ENCODE measurements around the gene ZNF530.

ZNF530 gene

DNA sequence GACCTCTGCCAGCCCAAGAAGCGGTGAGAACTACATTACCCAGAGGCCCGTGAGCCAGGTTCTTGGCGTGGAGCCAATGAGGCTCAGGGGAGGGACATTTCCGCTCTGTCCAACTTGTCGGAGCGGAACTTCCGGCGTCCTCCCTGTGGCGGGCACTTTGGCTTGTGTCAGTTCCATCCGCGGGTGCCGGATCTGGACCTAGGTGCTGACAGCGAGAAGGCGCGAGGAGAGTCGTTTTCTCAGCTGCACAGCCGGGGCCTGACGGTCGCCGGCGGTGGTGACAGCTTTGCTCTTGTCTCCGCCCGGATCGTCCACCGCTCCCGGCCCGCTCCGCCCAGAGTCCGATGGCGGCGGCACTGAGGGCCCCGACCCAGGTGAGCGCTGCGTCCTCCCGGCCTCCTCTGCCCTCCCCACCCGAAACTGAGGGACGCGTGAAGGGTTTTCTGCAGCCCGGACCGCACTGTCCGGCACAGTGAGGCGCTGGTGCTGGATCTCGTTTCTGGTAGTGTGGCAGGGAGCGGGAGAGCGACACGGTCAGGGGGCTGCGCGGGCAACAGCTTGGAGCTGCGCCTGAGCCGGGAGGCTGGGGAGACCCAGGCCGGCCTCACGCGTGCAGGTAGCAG lies at the start of gene ZNF530:
Gene ZNF530, plus strand, starts transcription at position 125 of the 623 bp plus-strand sequence. CDS start 4,461 bp downstream, outside the sequence.
- peak; percentile 94 for DNase-seq (ENCODE audit: low spot score)

DNA sequence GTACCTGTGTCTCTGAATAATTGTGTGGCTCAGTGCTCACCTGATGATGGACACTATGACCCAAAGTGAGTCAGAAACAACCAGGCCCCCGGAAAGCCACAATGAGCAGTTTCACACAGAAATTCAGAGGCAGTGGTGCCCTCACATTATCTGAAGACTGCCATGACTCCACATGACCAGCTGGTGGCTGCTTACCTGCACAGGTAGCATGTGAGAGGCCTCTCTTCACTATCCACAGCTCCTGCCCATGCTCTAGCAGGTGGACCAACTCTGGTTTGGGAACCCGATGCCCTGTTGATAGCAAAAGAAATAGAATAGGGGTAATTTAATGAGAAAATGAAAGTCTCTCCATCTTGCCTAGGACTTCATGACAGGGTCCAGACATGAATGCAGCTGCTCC lies 47.3 kb upstream of the ZNF530 start:
- no peak for DNase-seq (ENCODE audit: low spot score)

- no peak for DNase-seq (ENCODE audit: low spot score)
Measured at GRCh38 chr19:57557659-57558058, 42.0 kb upstream of the ZNF530 start.

- no peak for DNase-seq (ENCODE audit: low spot score)
Measured at GRCh38 chr19:57558525-57558924, 41.2 kb upstream of the ZNF530 start.

DNA sequence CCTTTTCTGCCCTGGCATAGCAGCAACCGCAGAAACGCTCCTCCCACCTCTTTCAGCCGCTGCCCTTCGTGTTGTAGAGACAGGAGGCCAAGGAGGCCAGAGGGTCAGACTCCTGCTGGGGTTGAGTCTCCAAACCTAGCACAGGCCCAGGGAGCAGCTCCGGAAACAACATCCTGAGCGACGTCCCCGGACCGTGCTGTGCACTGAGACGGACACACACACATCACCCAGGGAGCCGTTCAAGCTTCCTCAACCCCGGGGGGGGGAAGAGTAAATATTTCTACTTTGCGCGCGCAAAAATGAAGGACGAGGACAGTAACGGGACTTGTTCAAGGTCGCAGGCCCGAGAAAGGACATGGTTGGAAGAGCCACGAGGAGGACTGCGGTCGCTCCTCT lies 40.7 kb upstream of the ZNF530 start:
- DNase-seq (ENCODE audit: low spot score): peak; percentile 36

GRCh38 chr19:57559404-57560025 lies 40.2 kb upstream of the ZNF530 start, which contains the start of gene ZNF550:
TSS of gene ZNF550 (minus strand) at chr19:57559863. CDS start at chr19:57559682, 181 bp downstream.
- peak; percentile 89 for DNase-seq (ENCODE audit: low spot score)

DNA sequence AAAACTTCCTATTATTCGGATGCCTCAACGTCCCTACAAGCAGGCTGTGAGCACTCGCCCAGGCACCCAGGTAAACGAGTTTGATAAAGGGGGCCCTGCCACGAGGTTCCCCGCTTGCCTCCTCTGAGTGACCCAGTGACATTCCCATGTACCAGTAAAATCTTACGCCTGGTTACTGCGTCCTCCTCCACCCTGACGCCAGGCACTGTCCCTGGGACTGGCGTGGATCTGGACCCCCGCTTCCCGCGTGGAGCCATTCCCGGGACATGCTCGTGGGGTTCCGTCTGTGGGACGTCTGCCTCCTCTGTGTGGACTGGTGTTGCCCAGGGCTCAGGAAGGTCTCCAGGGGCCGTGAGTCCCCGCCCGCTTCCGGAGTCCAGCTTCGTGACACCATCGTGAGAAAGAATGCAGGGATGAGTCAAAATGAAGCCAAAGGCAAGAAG lies 39.6 kb upstream of the ZNF530 start:
- DNase-seq (ENCODE audit: low spot score): no peak

DNA sequence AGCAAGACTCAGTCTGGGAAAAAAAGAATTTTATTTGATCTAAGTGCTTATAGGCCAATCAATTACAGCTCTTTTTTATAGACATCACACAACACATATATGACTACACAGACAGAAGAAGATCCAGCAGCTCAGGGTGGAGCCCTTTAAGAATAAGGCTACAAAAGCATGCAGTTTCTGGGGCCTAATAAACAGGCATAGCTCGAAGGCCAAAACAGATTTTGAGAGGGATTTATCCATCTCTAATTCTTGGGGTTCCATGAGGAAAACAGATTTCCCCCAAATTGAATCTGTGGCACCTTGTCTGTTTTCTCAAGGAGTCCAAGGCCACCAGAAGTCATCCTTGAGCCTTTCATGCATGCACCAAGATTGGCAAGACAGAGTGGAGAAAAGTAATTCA lies 36.1 kb upstream of the ZNF530 start:
- DNase-seq (ENCODE audit: low spot score): no peak

DNA sequence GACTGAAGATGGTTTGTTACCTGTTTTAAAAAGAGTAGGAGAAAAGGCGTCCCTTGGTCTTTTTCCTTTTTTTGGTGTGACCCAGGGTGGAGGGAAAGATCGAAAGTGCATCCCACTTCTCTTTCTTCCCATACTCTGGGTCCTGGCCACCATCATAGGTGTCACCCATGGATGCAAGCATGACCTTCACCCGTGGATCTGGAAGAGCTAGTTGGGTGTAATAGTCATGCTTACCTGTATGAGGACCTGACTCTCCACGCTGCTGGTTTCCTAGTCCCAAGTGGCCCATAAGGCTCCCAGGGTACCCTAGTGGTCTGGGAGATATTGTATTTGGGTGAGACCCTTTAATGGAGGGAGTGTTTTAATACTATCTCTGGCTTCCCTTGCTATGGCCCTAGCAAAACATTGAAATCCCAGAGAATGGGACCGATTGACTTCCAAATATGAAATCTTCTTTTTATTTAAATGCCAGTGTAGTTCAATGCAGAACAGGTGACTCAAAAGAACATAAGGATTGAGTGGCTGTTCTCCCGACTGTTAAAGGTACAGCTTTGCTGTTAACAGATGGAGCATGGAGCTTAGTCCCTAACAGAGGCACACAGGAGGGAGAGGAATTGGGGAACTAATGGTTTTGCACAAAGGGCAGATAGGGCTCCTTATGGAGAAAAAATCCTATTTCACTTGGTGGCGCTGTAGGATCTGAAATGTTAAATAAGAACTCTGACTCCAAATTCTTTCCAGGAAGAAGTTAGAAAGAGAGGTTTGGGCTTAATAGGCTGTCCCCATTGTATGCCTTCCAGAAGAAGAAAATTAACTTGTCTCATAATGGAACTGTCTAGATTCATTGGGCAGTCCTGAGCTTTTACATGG lies 33.1 kb upstream of the ZNF530 start:
- DNase-seq (ENCODE audit: low spot score): no peak

DNA sequence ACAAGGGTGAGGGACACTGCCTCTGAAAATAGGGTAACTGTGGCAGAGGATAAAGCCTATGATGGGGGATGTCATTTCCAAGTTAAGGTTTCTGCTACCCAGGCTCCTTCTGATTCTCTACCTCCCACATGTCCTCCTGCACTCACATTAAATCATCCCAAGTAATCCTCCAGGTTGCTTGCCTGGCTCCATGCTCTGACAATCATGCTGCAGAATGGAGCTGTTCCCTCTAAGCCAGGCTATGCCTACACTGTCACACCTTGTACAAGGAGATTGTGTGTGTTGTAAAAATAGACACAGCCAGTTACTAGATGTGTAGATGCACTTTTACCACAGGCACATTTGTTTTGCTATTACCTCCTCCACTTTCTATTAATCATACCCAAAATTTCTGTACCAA lies 29.0 kb upstream of the ZNF530 start:
- no peak for DNase-seq (ENCODE audit: low spot score)

GRCh38 chr19:57572415-57572947 lies 27.2 kb upstream of the ZNF530 start:
- no peak for DNase-seq (ENCODE audit: low spot score)

DNA sequence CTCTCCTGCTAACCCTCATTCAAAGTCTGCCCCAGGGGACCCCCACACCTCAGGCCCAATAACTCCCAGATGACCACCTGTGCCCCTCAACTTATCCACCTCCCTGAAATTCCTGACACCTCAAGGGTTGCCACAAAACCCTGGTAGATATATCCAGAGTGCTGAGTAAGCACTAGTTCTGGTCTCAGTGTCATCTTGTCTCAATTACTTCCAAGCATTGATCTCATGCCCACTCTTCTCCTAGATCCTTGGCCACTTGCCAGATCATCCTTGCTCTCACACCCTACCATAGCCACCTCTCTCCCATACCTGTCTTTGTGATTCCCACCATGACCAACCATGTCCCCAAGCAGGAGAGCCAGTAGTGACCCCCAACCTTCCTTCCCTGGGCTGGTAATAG lies 23.0 kb upstream of the ZNF530 start:
- no peak for DNase-seq (ENCODE audit: low spot score)

GRCh38 chr19:57578487-57579205 lies 21.0 kb upstream of the ZNF530 start, which contains the start of gene ZNF416:
TSS of gene ZNF416 (minus strand) at chr19:57578911. CDS start at chr19:57578704, 207 bp downstream.
- peak; percentile 99 for DNase-seq (ENCODE audit: low spot score)

DNA sequence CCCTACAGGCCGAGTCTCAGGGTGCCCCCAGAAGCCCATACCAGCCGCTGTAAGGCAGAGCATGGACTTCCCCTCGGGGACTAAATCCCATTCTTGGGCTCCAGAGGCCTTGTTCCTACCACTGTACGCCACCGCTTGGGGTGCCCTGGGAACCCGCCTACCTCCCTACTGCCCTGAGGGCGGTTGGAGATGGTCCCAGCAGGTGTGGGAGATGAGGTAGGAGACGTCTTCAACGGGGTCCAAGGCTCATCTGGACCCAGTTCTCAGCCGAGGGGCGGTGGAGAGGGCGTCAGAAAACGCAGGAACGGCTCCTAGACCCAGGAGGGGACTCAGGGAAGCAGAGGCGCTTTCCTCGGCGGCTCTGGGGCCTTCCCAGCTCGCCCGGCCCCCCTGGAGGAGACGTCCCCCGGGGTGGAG lies 16.6 kb upstream of the ZNF530 start:
- DNase-seq (ENCODE audit: low spot score): no peak

GRCh38 chr19:57583521-57584416 lies 15.9 kb upstream of the ZNF530 start, which contains the start of gene ZIK1:
TSS of gene ZIK1 (plus strand) at chr19:57584145. CDS start at chr19:57584357, 212 bp downstream.
- DNase-seq (ENCODE audit: low spot score): no peak

DNA sequence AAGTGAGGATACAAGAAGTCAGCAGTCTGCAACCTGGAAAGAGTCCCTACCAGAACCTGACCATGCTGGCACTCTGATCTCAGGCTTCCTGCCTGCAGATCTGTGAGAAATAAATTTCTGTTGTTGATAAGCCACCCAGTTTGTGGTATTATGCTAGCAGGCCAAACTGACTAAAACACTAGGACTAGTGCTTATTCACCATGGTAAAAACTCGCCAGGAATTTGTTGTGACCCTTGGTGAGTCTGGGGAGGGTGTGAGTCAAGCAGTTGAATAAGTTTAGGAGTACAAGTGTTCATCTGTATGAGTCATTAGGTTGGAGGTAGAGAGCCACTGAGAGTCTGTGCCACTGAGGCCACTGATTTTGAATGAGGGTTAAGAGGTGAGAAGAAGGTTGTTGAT lies 12.2 kb upstream of the ZNF530 start:
- no peak for DNase-seq (ENCODE audit: low spot score)

DNA sequence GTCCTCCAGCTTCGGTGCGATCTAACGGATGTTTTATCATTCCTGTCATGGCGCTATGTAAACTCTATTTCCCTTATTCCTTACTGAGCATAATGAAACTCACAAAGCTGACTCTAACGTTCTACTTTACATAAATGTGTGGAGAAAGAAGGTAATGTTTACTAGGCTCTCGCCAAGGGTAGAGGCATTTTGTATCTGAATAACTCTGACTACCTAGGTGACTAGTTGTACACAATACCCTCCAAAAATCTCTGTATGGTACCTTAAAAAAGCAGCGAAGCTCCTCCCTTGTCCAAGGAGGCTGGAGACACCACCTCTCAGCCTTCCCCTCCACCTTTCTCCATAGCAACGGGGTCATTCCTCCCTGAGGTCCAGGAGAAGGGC lies 316 bp upstream of the ZNF530 start:
- no peak for DNase-seq (ENCODE audit: low spot score)

GRCh38 chr19:57606931-57607330 lies 7.2 kb downstream of the ZNF530 start:
- DNase-seq (ENCODE audit: low spot score): no peak

DNA sequence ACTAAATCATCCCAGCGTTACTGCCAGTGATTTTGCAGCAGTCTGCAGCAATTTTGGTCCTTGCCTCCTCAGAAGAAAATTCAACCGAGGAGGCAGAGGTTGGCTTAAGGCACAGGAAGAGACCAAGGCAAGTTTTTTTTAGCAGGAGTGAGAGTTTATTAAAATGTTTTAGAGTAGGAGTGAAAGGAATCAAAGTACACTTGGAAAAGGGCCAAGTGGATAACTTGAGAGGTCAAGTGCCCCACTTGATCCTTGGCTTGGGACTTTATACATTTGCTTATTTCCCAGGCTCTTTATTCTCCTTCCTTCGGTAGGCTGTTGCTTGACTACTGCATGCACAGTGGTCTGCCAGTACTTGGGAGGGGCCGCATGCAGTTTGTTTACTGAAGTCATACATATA lies 11.4 kb downstream of the ZNF530 start:
- DNase-seq (ENCODE audit: low spot score): no peak

DNA sequence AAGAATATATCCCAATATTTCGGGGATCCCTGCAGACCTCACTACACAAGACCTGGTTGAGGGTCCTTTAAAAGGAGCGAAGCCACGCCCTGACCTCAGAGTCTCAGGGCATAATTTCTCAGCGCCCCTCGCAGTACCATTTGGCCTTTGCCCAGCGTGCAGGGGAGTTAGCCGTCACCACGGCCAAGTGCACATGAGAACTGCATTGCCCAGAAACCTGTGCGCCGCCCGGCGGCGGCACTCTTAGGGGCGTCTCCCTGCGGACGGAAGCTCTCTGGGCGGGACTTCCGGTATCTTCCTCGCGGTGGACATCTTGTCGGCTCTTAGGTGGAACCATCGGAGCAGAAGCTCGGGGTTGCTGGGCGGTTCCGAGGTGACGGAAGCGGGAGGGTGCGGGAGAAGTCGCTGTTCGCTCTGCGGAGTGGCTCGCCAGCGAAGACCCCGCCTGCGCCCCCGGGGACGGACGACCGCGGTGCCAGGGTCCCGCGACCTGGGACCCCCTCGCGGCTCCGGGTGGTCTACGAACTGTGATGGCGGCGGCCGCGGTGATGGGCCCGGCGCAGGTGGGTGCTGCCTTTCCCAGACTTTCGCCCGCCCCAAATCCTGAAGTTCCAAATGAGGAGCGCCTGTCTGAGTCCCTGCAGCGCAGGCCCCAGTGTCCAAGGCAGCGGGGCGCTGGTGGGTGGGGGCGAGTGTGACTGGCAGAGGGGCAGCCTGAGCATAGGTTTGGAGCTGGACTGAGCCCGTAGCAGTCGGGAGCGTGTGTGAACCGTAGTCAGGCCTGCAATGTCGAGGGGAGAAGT lies 14.5 kb downstream of the ZNF530 start, which contains the start of gene ZNF134:
Gene ZNF134, plus strand, starts transcription at position 302 of the 803 bp plus-strand sequence. CDS start 5,227 bp downstream, outside the sequence.
- peak; percentile 95 for DNase-seq (ENCODE audit: low spot score)

Measured in HuH-7 (cell line).